Head of caudate nucleus (tissue), 42 donors: ENCODE data around the gene AMPD3.

Experiments
- DNase-seq, 42 donors: peaks; one replicate each; pipeline versions ENCODE4 v3.0.0 to v3.0.0-alpha.2; 2020 to 2021; ENCODE audit warnings: mixed read lengths in 7 of 42
- intact Hi-C: fragments of 100-400 bp; cut with DNase I; formaldehyde crosslinking; loops from one replicate; pipeline ENCODE4 v1.15.0; 2022

AMPD3 gene

DNA sequence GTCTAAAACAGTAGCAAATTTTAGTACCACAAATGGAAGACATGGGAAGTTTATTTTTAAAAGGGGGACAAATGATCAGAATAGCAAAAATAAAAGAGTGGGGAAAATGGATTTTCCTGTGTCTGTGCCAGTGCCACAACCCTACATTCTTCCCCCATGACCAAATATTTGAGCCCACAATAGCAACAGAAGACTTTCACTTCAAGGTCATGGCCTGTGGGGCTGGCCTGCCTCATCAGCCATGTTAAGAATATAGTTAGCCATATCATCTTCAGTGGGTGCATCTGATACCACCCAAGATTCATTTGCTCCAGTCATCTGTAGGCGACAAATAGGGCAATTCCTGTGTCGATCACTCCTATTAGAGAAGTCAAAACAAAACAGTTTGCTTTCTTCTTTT lies 59.6 kb downstream of the AMPD3 start:
- no peak for DNase-seq
- intact Hi-C loops = no loop called here

- no peak for DNase-seq
- intact Hi-C loops = no loop called here
These were observed 60.4 kb downstream of the AMPD3 start for GRCh38 chr11:10515418-10515817.

DNA sequence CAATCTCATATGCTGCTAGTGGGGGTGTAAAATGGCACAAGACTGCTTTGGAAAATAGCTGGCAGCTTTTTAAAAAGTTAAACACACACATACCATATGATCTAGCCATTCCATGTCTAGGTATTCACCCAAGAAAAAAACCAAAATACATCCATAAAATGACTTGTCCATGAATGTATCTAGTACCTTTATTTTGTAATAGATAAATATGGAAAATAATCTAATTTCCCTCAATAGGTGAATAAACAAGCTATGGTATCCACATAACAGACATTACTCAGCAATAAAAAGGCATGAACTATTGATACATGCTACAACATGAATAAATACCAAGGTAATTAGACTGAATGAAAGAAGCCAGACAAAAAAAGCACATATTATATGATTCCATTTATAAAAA lies 63.1 kb downstream of the AMPD3 start:
- intact Hi-C loops = no loop called here

DNA sequence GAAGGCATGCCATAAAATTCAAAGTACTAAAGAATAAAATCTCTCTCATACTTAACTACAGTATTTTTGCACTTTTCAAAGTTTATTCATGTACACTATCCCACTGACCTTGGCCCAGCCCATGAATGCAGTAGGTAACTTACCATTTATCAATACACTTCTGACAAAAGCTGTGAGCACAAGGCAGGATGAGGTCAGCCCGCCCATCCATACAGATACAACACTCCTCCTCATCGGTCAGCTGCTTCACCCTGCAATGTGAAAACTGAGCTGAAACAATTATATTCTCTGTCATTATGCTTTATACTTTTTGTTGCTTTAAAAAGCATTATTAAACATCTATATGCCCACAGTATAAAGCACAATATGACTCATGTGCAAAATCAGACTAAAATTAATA lies 63.8 kb downstream of the AMPD3 start:
- intact Hi-C loops = no loop called here
- peak in 3 of 42 donors; percentile 34 to 66 (median 41) for DNase-seq

More for the DNA sequence above, 63.1 kb downstream of the AMPD3 start:
- no peak for DNase-seq

DNA sequence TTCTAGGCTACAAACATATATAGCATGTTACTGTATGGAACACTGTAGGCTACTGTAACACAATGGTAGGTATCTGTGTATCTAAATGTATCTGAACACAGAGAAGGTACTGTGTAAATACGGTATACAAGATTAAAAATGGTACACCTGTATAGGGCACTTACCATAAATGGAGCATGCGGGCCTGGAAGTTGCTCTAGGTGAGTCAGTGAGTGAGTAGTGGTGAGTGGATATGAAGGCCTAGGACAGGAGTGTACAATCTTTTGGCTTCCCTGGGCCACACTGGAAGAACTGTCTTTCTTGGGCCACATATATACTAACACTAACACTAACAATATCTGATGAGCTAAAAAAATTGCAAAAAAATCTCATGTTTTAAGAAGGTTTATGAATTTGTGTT lies 64.6 kb downstream of the AMPD3 start:
- intact Hi-C loops = loop anchor here (10.0 kb wide), 1 partner anchor 65 kb away; the partner anchor contains the start of gene AMPD3
- DNase-seq = no peak

- intact Hi-C loops = loop anchor here (10.0 kb wide), 1 partner anchor 66 kb away; the partner anchor contains the start of gene AMPD3
These were observed 65.5 kb downstream of the AMPD3 start for GRCh38 chr11:10520562-10520961.

GRCh38 chr11:10522276-10522675 lies 67.2 kb downstream of the AMPD3 start:
- peak in 2 of 42 donors; percentile 27 to 60 for DNase-seq
- intact Hi-C loops = loop anchor here (10.0 kb wide), 1 partner anchor 67 kb away; the partner anchor contains the start of gene AMPD3

More at GRCh38 chr11:10520562-10520961, 65.5 kb downstream of the AMPD3 start:
- DNase-seq = no peak

DNA sequence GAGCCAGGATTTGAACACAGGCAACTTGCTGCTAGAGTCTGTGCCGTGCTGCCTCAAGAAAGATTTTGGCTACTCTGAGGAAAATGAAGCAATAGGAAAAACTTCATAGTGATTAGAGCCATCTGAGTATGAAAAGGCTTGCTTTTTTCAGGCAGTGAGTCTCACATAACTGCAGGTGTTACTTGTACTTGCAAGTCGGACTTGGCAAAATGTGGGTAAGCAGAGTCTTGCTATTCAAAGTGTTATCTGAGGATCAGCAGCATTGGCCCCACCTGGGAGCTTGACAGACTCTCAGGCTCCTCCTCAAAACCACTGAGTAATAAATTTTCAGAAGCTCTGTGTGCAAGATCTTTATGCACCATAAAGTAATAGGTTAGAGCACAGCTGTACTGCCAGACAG lies 67.9 kb downstream of the AMPD3 start:
- intact Hi-C loops = loop anchor here (10.0 kb wide), 1 partner anchor 68 kb away; the partner anchor contains the start of gene AMPD3
- DNase-seq = peak in 1 of 42 donors; percentile 52

- DNase-seq = no peak
- intact Hi-C loops = loop anchor here (10.0 kb wide), 1 partner anchor 70 kb away; the partner anchor contains the start of gene AMPD3
These were observed 69.4 kb downstream of the AMPD3 start for GRCh38 chr11:10524471-10524870.

GRCh38 chr11:10526974-10527918 lies 72.2 kb downstream of the AMPD3 start:
- peak in 18 of 42 donors; percentile 28 to 84 (median 50) for DNase-seq
- intact Hi-C loops = loop anchor here (10.0 kb wide), 1 partner anchor 72 kb away; the partner anchor contains the start of gene AMPD3

GRCh38 chr11:10528121-10528520 lies 73.1 kb downstream of the AMPD3 start:
- no peak for DNase-seq
- intact Hi-C loops = loop anchor here (10.0 kb wide), 1 partner anchor 73 kb away; the partner anchor contains the start of gene AMPD3

DNA sequence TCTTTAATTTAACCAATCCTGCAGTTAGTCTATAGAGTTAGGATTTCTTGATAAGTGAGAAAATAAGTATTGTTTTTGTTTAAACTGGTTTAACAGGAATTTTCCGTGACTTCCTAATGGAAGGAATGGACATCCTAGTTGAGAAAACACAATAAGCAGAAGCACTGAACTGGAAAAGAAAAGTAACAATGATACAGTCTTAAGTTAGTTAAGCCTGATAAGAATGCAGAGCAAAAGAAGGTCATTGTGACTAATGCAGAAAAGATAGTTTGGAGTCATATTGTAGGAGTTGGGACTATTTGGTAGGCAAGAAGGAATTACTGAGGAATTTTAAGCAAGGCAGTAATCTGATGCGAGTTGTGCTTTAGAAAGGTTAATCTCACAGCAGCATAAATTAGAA lies 74.2 kb downstream of the AMPD3 start:
- intact Hi-C loops = loop anchor here (10.0 kb wide), 1 partner anchor 74 kb away; the partner anchor contains the start of gene AMPD3

GRCh38 chr11:10532526-10532925 lies 77.5 kb downstream of the AMPD3 start:
- DNase-seq = no peak
- intact Hi-C loops = no loop called here

More for the DNA sequence above, 74.2 kb downstream of the AMPD3 start:
- DNase-seq = no peak

DNA sequence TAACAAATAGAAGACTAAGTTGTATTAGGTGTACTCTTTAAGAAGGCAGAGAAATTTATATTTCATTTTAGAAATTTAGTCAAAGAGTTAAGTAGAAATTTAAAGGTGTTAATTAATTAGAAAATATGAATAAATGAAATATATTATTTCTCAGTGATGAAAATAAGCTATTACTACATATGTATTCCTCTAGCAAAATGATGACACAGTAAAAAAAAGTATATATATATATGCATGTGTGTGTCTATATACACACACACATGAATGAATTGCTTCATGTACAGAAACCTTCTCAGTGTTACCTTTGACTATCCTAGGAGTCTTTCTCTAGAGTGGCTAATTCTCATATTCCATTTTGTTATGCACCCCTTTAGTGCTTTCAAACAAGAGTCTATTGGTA lies 78.3 kb downstream of the AMPD3 start:
- DNase-seq = no peak
- intact Hi-C loops = no loop called here

GRCh38 chr11:10534316-10534715 lies 79.3 kb downstream of the AMPD3 start:
- intact Hi-C loops = no loop called here
- DNase-seq = no peak

GRCh38 chr11:10537600-10537999 lies 82.5 kb downstream of the AMPD3 start:
- DNase-seq = no peak
- intact Hi-C loops = no loop called here

DNA sequence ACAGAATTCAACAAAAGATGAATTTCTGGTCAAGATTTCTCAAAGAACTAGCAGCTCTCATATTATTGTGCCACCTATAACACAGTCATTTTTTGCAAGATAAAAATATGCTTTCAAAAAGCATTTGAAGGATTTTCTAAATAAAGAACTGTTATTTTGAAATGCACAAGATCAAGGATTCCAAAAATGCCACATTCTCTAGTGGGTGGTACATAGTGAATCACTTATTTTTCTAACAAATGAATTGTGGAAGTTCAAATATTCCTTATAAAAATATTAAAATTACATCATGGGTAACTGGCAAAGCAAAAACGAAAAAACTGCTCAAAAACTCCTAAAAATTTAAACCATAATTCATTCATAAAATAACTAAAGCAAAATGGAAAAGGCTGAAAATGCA lies 83.9 kb downstream of the AMPD3 start:
- intact Hi-C loops = no loop called here
- DNase-seq = no peak

DNA sequence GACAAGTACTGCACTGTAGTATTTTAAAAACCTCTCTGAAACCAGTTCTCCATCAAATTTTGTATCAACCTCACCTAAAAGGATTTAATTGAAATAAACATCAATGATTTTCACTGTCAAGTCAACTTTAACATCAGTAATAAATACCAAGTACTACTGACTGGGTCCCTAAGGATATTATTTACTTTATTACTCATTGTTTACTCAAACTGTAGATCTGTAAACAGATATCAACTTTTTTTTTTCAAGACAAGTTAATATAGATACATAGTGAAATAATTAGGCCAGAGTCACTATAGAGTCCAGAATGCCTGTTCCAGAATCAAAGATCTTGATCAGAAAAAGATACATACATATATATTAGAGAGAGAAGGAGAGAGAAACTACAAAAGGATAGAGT lies 84.3 kb downstream of the AMPD3 start:
- no peak for DNase-seq
- intact Hi-C loops = no loop called here

GRCh38 chr11:10540546-10540914 lies 85.5 kb downstream of the AMPD3 start:
- intact Hi-C loops = loop anchor here (5.0 to 10.0 kb wide), 2 partner anchors 128 to 194 kb away; no protein-coding TSS in a partner anchor
- peak in 7 of 42 donors; percentile 22 to 50 (median 25) for DNase-seq
